WTC11 (cell line): ENCODE measurements around the gene GALNT7. TPM values are rescaled to one million over a fixed set of nuclear protein-coding genes. Genes with fewer than 3 reads are reported as not detected.

Source experiments
- ATAC-seq: fragments of 200-7000 bp; cut with Tn5 transposase; 2 replicates; pipeline ENCODE4 v1.10.0; 2021; ENCODE audit warnings: mild to moderate bottlenecking, moderate library complexity
- CTCF ChIA-PET: fragments of 300-600 bp; sonication (Branson Sonifier 250); formaldehyde crosslinking; loops from one replicate; lab custom pipeline; 2021; ENCODE audit warnings: antibody characterized with exemption; lab: Charles Lee
- POLR2A ChIA-PET: fragments of 350-600 bp; sonication (Branson Sonifier 250); formaldehyde crosslinking; loops from one replicate; lab custom pipeline; 2021; ENCODE audit warnings: antibody characterized with exemption; lab: Charles Lee
- DNase-seq: peaks from one replicate; pipeline ENCODE4 v3.0.0; 2021; ENCODE audit warnings: low spot score
- H3K27ac Mint-ChIP-seq: 2 replicates; pipeline ENCODE4 v1.8.0; 2021; ENCODE audit warnings: mixed read lengths
- H3K27me3 Mint-ChIP-seq: 2 replicates; pipeline ENCODE4 v1.8.0; 2021; ENCODE audit warnings: low read depth, mild to moderate bottlenecking, moderate library complexity, mixed read lengths
- H3K36me3 Mint-ChIP-seq: 2 replicates; pipeline ENCODE4 v1.8.0; 2021; ENCODE audit warnings: mixed read lengths
- H3K4me1 Mint-ChIP-seq: 2 replicates; pipeline ENCODE4 v1.8.0; 2022; ENCODE audit warnings: mixed read lengths
- H3K4me3 Mint-ChIP-seq: 2 replicates; pipeline ENCODE4 v1.8.0; 2021; ENCODE audit warnings: mild to moderate bottlenecking, moderate library complexity, mixed read lengths
- H3K9me3 Mint-ChIP-seq: 2 replicates; pipeline ENCODE4 v1.8.0; 2021; ENCODE audit warnings: mixed read lengths
- ATF3 ChIP-seq: sonication (generic); formaldehyde crosslinking; conservative IDR thresholded peaks from 2 replicates; pipeline ENCODE4 v1.8.1; 2022; ENCODE audit warnings: mild to moderate bottlenecking, missing genetic modification reagents
- EMX1 ChIP-seq: fragments of 250-450 bp; sonication (Bioruptor Pico); IDR thresholded peaks from 2 replicates; pipeline ENCODE4 v1.8.0; 2021; ENCODE audit warnings: mild to moderate bottlenecking
- FOXJ3 ChIP-seq: sonication (generic); formaldehyde crosslinking; IDR thresholded peaks from 2 replicates; pipeline ENCODE4 v1.9.0; 2021; ENCODE audit warnings: missing genetic modification reagents, mild to moderate bottlenecking, borderline replicate concordance
- FOXK1 ChIP-seq: sonication (generic); formaldehyde crosslinking; IDR thresholded peaks from 2 replicates; pipeline ENCODE4 v1.8.0; 2022; ENCODE audit warnings: mild to moderate bottlenecking, moderate library complexity, missing genetic modification reagents
- GABPB1 ChIP-seq: sonication (generic); formaldehyde crosslinking; IDR thresholded peaks from 2 replicates; pipeline ENCODE4 v1.8.1; 2023; ENCODE audit warnings: mild to moderate bottlenecking, missing genetic modification reagents
- KAT7 ChIP-seq: sonication (generic); formaldehyde crosslinking; IDR thresholded peaks from 2 replicates; pipeline ENCODE4 v1.8.1; 2023; ENCODE audit warnings: missing genetic modification reagents, mild to moderate bottlenecking, borderline replicate concordance
- MYBL2 ChIP-seq: sonication (generic); formaldehyde crosslinking; IDR thresholded peaks from 2 replicates; pipeline ENCODE4 v1.8.1; 2023; ENCODE audit warnings: mild to moderate bottlenecking, moderate library complexity, missing genetic modification reagents
- NFYB ChIP-seq: sonication (generic); formaldehyde crosslinking; conservative IDR thresholded peaks from 2 replicates; pipeline ENCODE4 v1.8.0; 2022; ENCODE audit warnings: low read depth, missing genetic modification reagents
- RORB ChIP-seq: fragments of 250-450 bp; sonication (Bioruptor Pico); IDR thresholded peaks from 2 replicates; pipeline ENCODE4 v1.9.0; 2021; ENCODE audit warnings: mild to moderate bottlenecking
- SP1 ChIP-seq: sonication (generic); formaldehyde crosslinking; conservative IDR thresholded peaks from 2 replicates; pipeline ENCODE4 v1.8.1; 2022; ENCODE audit warnings: missing genetic modification reagents
- USF1 ChIP-seq: sonication (generic); formaldehyde crosslinking; IDR thresholded peaks from 2 replicates; pipeline ENCODE4 v1.8.0; 2022; ENCODE audit warnings: mild to moderate bottlenecking, missing genetic modification reagents
- ZNF121 ChIP-seq: sonication (generic); formaldehyde crosslinking; IDR thresholded peaks from 2 replicates; pipeline ENCODE4 v1.8.0; 2023; ENCODE audit warnings: missing genetic modification reagents
- ZNF232 ChIP-seq: sonication (generic); formaldehyde crosslinking; IDR thresholded peaks from 2 replicates; pipeline ENCODE4 v1.8.0; 2022; ENCODE audit warnings: mild to moderate bottlenecking, missing genetic modification reagents
- ZNF317 ChIP-seq: sonication (generic); formaldehyde crosslinking; IDR thresholded peaks from 2 replicates; pipeline ENCODE4 v1.8.1; 2023; ENCODE audit warnings: low read depth, mild to moderate bottlenecking, moderate library complexity, missing genetic modification reagents, borderline replicate concordance
- ZNF512 ChIP-seq: sonication (generic); formaldehyde crosslinking; IDR thresholded peaks from 2 replicates; pipeline ENCODE4 v1.8.1; 2022; ENCODE audit warnings: missing genetic modification reagents, borderline replicate concordance
- total RNA-seq: library from RNA; stranded (reverse); gene quantifications from 3 replicates; pipeline ENCODE4 v1.2.3, GENCODE V29; 2021
- TF ChIP-seq, protein P1 (sequence below): sonication (generic); formaldehyde crosslinking; IDR thresholded peaks from 2 replicates; pipeline ENCODE4 v1.8.0; 2023; ENCODE audit warnings: missing genetic modification reagents, mild to moderate bottlenecking, borderline replicate concordance
- TF ChIP-seq, protein P2 (sequence below): fragments of 250-450 bp; sonication (Bioruptor Pico); IDR thresholded peaks from 2 replicates; pipeline ENCODE4 v2.1.2; 2022; ENCODE audit warnings: mild to moderate bottlenecking, moderate library complexity

The GALNT7 gene
- total RNA-seq, 1 experiment from 2014 or later = 86.9 TPM

DNA sequence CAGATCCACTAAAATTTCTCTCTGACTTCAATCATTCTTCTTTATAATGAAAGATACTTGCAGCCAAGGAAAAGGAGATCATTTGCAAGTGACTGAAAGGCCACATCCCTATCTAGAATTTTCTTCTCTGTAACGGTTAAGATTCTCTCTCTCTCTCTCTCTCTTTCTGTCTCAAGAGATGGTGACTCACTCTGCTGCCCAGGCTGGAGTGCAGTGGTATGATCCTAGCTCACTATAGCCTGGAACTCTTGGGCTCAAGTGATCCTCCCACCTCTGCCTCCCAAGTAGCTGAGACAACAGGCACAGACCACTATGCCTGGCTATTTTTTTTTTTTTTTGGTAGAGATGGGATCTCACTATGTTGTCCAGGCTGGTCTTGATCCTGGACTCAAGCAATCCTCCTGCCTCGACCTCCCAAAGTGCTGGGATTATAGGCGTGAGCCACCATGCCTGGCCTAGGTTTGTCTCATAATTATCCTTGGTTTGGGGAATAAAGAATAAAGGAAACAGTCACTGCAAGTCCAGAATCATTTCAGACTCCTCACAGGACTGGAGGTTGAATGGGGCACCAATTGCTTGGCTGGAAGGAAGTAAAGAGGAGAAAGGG is 33.3 kb upstream of the GALNT7 start:
- ChIA-PET POLR2A (no interaction called here), CTCF (no interaction called here)
- DNase-seq = no peak
- peaks cover 31% of the 10 kb centered on the region for H3K4me1 Mint-ChIP-seq
- 0 out of 2 replicates have a peak, but pooled peaks have one; percentile 2 for TF ChIP-seq ZNF121
- no peak for TF ChIP-seq ZNF512 (CRISPR knock-in tag)
- no peaks in the 10 kb centered on the region for H3K36me3 Mint-ChIP-seq
- H3K27me3 Mint-ChIP-seq = no peaks in the 10 kb centered on the region
- ATAC-seq = no peak
- H3K9me3 Mint-ChIP-seq = no peaks in the 10 kb centered on the region
- no peak overlapping the region; the same call in 1 of the 2 replicates for H3K27ac Mint-ChIP-seq
- H3K4me3 Mint-ChIP-seq = no peak overlapping the region

- H3K4me1 Mint-ChIP-seq = peaks cover 22% of the 10 kb centered on the region
- ATAC-seq (no peak), DNase-seq (no peak)
- no peaks in the 10 kb centered on the region for H3K9me3 Mint-ChIP-seq
- H3K4me3 Mint-ChIP-seq = no peak overlapping the region
- TF ChIP-seq RORB (CRISPR knock-in tag) = no peak
- no peak for TF ChIP-seq NFYB (CRISPR knock-in tag)
- TF ChIP-seq, protein P1, sequence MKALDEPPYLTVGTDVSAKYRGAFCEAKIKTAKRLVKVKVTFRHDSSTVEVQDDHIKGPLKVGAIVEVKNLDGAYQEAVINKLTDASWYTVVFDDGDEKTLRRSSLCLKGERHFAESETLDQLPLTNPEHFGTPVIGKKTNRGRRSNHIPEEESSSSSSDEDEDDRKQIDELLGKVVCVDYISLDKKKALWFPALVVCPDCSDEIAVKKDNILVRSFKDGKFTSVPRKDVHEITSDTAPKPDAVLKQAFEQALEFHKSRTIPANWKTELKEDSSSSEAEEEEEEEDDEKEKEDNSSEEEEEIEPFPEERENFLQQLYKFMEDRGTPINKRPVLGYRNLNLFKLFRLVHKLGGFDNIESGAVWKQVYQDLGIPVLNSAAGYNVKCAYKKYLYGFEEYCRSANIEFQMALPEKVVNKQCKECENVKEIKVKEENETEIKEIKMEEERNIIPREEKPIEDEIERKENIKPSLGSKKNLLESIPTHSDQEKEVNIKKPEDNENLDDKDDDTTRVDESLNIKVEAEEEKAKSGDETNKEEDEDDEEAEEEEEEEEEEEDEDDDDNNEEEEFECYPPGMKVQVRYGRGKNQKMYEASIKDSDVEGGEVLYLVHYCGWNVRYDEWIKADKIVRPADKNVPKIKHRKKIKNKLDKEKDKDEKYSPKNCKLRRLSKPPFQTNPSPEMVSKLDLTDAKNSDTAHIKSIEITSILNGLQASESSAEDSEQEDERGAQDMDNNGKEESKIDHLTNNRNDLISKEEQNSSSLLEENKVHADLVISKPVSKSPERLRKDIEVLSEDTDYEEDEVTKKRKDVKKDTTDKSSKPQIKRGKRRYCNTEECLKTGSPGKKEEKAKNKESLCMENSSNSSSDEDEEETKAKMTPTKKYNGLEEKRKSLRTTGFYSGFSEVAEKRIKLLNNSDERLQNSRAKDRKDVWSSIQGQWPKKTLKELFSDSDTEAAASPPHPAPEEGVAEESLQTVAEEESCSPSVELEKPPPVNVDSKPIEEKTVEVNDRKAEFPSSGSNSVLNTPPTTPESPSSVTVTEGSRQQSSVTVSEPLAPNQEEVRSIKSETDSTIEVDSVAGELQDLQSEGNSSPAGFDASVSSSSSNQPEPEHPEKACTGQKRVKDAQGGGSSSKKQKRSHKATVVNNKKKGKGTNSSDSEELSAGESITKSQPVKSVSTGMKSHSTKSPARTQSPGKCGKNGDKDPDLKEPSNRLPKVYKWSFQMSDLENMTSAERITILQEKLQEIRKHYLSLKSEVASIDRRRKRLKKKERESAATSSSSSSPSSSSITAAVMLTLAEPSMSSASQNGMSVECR (CRISPR knock-in tag) = no peak
- TF ChIP-seq FOXK1 (CRISPR knock-in tag) = no peak
- TF ChIP-seq SP1 = no peak
- TF ChIP-seq MYBL2 (CRISPR knock-in tag) = no peak
- TF ChIP-seq ATF3 (CRISPR knock-in tag) = no peak
- TF ChIP-seq FOXJ3 = no peak
- no peak for TF ChIP-seq GABPB1
- TF ChIP-seq KAT7 (CRISPR knock-in tag) = no peak
- TF ChIP-seq ZNF232 (CRISPR knock-in tag) = no peak
- no peak for TF ChIP-seq ZNF512 (CRISPR knock-in tag)
- TF ChIP-seq, protein P2, sequence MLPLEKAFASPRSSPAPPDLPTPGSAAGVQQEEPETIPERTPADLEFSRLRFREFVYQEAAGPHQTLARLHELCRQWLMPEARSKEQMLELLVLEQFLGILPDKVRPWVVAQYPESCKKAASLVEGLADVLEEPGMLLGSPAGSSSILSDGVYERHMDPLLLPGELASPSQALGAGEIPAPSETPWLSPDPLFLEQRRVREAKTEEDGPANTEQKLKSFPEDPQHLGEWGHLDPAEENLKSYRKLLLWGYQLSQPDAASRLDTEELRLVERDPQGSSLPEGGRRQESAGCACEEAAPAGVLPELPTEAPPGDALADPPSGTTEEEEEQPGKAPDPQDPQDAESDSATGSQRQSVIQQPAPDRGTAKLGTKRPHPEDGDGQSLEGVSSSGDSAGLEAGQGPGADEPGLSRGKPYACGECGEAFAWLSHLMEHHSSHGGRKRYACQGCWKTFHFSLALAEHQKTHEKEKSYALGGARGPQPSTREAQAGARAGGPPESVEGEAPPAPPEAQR (CRISPR knock-in tag) = no peak
- no peak for TF ChIP-seq ZNF317 (CRISPR knock-in tag)
- TF ChIP-seq EMX1 = no peak
- no peak for TF ChIP-seq USF1 (CRISPR knock-in tag)
- H3K27me3 Mint-ChIP-seq = no peaks in the 10 kb centered on the region
- peak overlapping the region; percentile 79 for H3K27ac Mint-ChIP-seq
- ChIA-PET CTCF (no interaction called here), POLR2A (no interaction called here)
- no peaks in the 10 kb centered on the region for H3K36me3 Mint-ChIP-seq
Observed at GRCh38 chr4:173138624-173139023, 30.0 kb upstream of the GALNT7 start.
